ENCODE measurements around the gene TRMT1L. TPM values are rescaled to one million over a fixed set of nuclear protein-coding genes. Genes with fewer than 3 reads are reported as not detected.

TRMT1L gene
- polyA plus RNA-seq, 1 donor (not counting 4 experiments of a cell fraction or from before 2014, with no cell fraction given): 34.5 TPM

DNA sequence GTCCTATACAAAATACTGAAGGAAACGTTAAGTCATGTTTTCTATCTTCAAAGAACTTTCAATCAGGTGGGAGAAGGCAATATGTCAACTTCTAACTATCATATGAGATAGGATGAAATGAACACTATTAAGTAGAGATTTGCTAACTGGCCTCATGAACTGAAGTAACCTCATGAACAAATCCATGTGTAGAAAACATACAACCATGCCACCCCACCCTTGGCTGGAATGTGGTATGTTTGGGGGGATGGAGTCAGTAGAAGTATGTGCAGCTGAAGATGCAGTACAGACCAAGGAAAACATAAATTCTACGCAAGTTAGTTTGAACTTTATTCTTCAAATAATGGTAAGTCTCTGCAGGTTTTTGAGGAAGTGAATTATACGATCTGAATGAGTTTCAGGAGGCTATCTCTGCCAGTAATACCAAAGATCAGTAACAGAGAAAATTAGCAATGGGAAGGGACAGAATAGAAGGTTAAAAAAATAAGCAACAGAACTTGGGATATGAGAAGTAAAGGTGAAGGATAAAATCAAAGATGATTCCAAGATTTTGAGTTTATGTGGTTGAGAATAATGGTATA, 4.5 kb downstream of the TRMT1L start:
- Histone ChIP-seq H3K4me1 (ENCODE audit: control insufficient read depth, extremely low read depth, insufficient read depth, low read length) (peaks cover 6% of the 10 kb centered on the region), H3K79me2 (ENCODE audit: control insufficient read depth, insufficient read depth, low read length) (peaks cover 8% of the 10 kb centered on the region), H3K27ac (ENCODE audit: control insufficient read depth, insufficient read depth, low read length) (no peak overlapping the region), H3K9ac (ENCODE audit: control insufficient read depth, extremely low read depth, insufficient read depth, low read length) (no peak overlapping the region), H3K4me3 (ENCODE audit: control insufficient read depth in 2 of 3, extremely low read depth in 1 of 3, insufficient read depth in 2 of 3, low read depth in 1 of 3, low read length in 3 of 3) (no peak overlapping the region), H3K9me1 (ENCODE audit: control insufficient read depth, extremely low read depth, insufficient read depth, low read length) (no peaks in the 10 kb centered on the region), H2AFZ (ENCODE audit: control insufficient read depth, low read length) (no peak overlapping the region), H3K4me2 (ENCODE audit: control insufficient read depth, extremely low read depth, insufficient read depth, low read depth, low read length) (no peak overlapping the region), H3K27me3 (ENCODE audit: control insufficient read depth, extremely low read depth, insufficient read depth, low read length) (no peaks in the 10 kb centered on the region), H4K20me1 (ENCODE audit: control insufficient read depth, extremely low read depth, insufficient read depth, low read length) (no peaks in the 10 kb centered on the region), H3K36me3 (ENCODE audit: control insufficient read depth in 2 of 2, extremely low read depth in 1 of 2, insufficient read depth in 2 of 2, low read length in 2 of 2) (peaks cover 0 to 7% of the 10 kb centered on the region in 2 experiments), H3K9me3 (ENCODE audit: control insufficient read depth, low read depth, low read length) (no peaks in the 10 kb centered on the region)
- TF ChIP-seq, protein P1, sequence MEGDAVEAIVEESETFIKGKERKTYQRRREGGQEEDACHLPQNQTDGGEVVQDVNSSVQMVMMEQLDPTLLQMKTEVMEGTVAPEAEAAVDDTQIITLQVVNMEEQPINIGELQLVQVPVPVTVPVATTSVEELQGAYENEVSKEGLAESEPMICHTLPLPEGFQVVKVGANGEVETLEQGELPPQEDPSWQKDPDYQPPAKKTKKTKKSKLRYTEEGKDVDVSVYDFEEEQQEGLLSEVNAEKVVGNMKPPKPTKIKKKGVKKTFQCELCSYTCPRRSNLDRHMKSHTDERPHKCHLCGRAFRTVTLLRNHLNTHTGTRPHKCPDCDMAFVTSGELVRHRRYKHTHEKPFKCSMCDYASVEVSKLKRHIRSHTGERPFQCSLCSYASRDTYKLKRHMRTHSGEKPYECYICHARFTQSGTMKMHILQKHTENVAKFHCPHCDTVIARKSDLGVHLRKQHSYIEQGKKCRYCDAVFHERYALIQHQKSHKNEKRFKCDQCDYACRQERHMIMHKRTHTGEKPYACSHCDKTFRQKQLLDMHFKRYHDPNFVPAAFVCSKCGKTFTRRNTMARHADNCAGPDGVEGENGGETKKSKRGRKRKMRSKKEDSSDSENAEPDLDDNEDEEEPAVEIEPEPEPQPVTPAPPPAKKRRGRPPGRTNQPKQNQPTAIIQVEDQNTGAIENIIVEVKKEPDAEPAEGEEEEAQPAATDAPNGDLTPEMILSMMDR (optimal IDR thresholded peaks at IDR 0.05 in 1 of 3, IDR thresholded peaks at IDR 0.05 in 1 of 3, conservative IDR thresholded peaks at IDR 0.05 in 1 of 3; ENCODE audit: extremely low read depth in 1 of 3, insufficient read depth in 2 of 3, low read length in 3 of 3): no peak
- TF ChIP-seq EZH2 (IDR thresholded peaks at IDR 0.05; ENCODE audit: low read length): no peak
- dilution Hi-C loops (cut with MboI; ENCODE audit: extremely low pct_ligation_motif_present, low sequenced_read_pairs): no loop called here
- FAIRE-seq (no peak), DNase-seq (ENCODE audit: low read depth, low spot score) (no peak)

GRCh38 chr1:185151215-185151614, 5.5 kb downstream of the TRMT1L start:
- dilution Hi-C loops (cut with MboI; ENCODE audit: extremely low pct_ligation_motif_present, low sequenced_read_pairs): no loop called here
- DNase-seq (ENCODE audit: low read depth, low spot score): no peak
- Histone ChIP-seq H3K9ac (ENCODE audit: control insufficient read depth, extremely low read depth, insufficient read depth, low read length) (no peak overlapping the region), H3K4me1 (ENCODE audit: control insufficient read depth, extremely low read depth, insufficient read depth, low read length) (peaks cover 6% of the 10 kb centered on the region), H3K27me3 (ENCODE audit: control insufficient read depth, extremely low read depth, insufficient read depth, low read length) (no peaks in the 10 kb centered on the region), H3K36me3 (ENCODE audit: control insufficient read depth in 2 of 2, extremely low read depth in 1 of 2, insufficient read depth in 2 of 2, low read length in 2 of 2) (peaks cover 0 to 7% of the 10 kb centered on the region in 2 experiments), H3K27ac (ENCODE audit: control insufficient read depth, insufficient read depth, low read length) (no peak overlapping the region), H3K79me2 (ENCODE audit: control insufficient read depth, insufficient read depth, low read length) (peaks cover 6% of the 10 kb centered on the region), H3K4me2 (ENCODE audit: control insufficient read depth, extremely low read depth, insufficient read depth, low read depth, low read length) (no peak overlapping the region), H3K9me3 (ENCODE audit: control insufficient read depth, low read depth, low read length) (no peaks in the 10 kb centered on the region), H3K9me1 (ENCODE audit: control insufficient read depth, extremely low read depth, insufficient read depth, low read length) (no peaks in the 10 kb centered on the region), H2AFZ (ENCODE audit: control insufficient read depth, low read length) (no peak overlapping the region), H3K4me3 (ENCODE audit: control insufficient read depth in 2 of 3, extremely low read depth in 1 of 3, insufficient read depth in 2 of 3, low read depth in 1 of 3, low read length in 3 of 3) (no peak overlapping the region), H4K20me1 (ENCODE audit: control insufficient read depth, extremely low read depth, insufficient read depth, low read length) (no peaks in the 10 kb centered on the region)
- TF ChIP-seq, protein P1 (optimal IDR thresholded peaks at IDR 0.05 in 1 of 3, IDR thresholded peaks at IDR 0.05 in 1 of 3, conservative IDR thresholded peaks at IDR 0.05 in 1 of 3; ENCODE audit: extremely low read depth in 1 of 3, insufficient read depth in 2 of 3, low read length in 3 of 3): no peak
- no peak for TF ChIP-seq EZH2 (IDR thresholded peaks at IDR 0.05; ENCODE audit: low read length)
- FAIRE-seq: no peak
